ENCODE results near the gene KRT79.

Gene KRT79

DNA sequence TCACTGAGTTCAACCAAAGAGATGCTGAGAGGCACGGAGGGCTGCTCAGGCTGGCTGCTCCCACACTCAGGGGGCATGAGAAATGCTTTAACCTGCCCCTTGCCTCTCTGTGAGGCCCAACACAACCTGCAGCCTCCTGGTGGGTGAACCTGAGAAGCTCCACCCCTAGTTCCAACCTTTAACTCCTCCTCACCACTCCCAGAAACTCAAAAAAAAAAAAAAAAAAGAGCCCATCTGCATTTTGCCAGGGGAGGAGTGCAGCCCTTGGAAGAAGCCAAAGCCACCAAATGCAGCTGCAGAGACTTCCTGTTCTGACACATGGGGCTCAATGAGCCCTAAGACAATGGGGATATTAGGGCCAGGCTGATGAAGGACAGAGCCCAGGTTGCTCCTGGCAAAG lies 29.1 kb downstream of the KRT79 start:
- no peak for ATAC-seq
- TF ChIP-seq BACH2 (CRISPR knock-in tag; IDR thresholded peaks at IDR 0.05; ENCODE audit: borderline replicate concordance) (no peak), ZNF70 (CRISPR knock-in tag; IDR thresholded peaks at IDR 0.05) (no peak), ZNF565 (CRISPR knock-in tag; conservative IDR thresholded peaks at IDR 0.05; ENCODE audit: low read depth) (no peak), ZC3H10 (CRISPR knock-in tag; IDR thresholded peaks at IDR 0.05) (no peak)
- TF ChIP-seq, protein P1, sequence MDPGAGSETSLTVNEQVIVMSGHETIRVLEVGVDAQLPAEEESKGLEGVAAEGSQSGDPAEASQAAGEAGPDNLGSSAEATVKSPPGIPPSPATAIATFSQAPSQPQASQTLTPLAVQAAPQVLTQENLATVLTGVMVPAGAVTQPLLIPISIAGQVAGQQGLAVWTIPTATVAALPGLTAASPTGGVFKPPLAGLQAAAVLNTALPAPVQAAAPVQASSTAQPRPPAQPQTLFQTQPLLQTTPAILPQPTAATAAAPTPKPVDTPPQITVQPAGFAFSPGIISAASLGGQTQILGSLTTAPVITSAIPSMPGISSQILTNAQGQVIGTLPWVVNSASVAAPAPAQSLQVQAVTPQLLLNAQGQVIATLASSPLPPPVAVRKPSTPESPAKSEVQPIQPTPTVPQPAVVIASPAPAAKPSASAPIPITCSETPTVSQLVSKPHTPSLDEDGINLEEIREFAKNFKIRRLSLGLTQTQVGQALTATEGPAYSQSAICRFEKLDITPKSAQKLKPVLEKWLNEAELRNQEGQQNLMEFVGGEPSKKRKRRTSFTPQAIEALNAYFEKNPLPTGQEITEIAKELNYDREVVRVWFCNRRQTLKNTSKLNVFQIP (CRISPR knock-in tag; IDR thresholded peaks at IDR 0.05; ENCODE audit: borderline replicate concordance, low read depth): no peak

DNA sequence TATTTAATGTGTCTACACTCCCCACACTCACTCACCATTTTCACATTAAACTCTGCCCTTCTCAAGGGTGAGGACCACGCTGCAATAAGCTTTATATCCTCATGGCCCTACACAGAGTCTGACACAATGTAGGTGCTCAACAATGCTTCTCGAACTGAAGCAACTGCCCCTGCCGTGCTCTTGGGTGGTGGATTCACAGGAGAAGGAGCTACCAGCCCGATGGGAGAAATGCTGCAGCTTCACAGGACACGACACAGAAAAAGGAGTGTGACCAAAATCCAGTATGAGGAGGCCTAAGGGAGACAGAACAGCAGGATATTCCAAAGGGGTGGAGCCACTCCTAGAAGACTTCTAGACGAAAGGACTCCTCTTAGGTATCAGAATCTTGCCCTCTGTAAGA lies 31.7 kb downstream of the KRT79 start:
- no peak for ATAC-seq
- no peak for TF ChIP-seq PPARA (CRISPR knock-in tag; IDR thresholded peaks at IDR 0.05; ENCODE audit: borderline replicate concordance)
- TF ChIP-seq, protein P2, sequence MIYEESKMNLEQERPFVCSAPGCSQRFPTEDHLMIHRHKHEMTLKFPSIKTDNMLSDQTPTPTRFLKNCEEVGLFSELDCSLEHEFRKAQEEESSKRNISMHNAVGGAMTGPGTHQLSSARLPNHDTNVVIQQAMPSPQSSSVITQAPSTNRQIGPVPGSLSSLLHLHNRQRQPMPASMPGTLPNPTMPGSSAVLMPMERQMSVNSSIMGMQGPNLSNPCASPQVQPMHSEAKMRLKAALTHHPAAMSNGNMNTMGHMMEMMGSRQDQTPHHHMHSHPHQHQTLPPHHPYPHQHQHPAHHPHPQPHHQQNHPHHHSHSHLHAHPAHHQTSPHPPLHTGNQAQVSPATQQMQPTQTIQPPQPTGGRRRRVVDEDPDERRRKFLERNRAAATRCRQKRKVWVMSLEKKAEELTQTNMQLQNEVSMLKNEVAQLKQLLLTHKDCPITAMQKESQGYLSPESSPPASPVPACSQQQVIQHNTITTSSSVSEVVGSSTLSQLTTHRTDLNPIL (CRISPR knock-in tag; IDR thresholded peaks at IDR 0.05; ENCODE audit: low read depth): no peak
- TF ChIP-seq ARNTL (CRISPR knock-in tag; IDR thresholded peaks at IDR 0.05; ENCODE audit: borderline replicate concordance, low read depth): no peak
- no peak for TF ChIP-seq ZNF8 (CRISPR knock-in tag; IDR thresholded peaks at IDR 0.05)

DNA sequence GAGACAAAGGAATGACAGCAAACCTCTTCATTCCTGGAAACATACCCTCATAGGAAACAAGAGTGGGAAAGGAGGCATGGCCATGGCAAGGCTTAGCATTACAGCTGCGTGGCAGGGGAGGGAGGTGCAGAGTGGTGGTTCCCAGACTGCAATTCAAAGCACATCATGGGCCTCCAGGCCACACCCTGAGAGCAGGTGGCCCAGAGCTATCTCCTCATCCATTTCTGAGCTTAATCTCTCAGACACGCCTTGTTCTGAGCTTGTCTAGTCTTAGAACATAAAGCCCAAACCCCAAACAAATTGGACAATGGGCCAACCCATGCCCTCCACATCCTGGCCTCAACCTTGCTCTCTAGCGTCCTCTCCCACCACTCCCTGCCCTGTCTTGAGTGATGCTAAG lies 32.3 kb downstream of the KRT79 start:
- TF ChIP-seq TCF4 (CRISPR knock-in tag; IDR thresholded peaks at IDR 0.05; ENCODE audit: borderline replicate concordance): no peak
- TF ChIP-seq, protein P3, sequence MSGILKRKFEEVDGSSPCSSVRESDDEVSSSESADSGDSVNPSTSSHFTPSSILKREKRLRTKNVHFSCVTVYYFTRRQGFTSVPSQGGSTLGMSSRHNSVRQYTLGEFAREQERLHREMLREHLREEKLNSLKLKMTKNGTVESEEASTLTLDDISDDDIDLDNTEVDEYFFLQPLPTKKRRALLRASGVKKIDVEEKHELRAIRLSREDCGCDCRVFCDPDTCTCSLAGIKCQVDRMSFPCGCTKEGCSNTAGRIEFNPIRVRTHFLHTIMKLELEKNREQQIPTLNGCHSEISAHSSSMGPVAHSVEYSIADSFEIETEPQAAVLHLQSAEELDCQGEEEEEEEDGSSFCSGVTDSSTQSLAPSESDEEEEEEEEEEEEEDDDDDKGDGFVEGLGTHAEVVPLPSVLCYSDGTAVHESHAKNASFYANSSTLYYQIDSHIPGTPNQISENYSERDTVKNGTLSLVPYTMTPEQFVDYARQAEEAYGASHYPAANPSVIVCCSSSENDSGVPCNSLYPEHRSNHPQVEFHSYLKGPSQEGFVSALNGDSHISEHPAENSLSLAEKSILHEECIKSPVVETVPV (CRISPR knock-in tag; IDR thresholded peaks at IDR 0.05): no peak
- no peak for TF ChIP-seq ZNF565 (CRISPR knock-in tag; conservative IDR thresholded peaks at IDR 0.05; ENCODE audit: low read depth)
- TF ChIP-seq, protein P1 (CRISPR knock-in tag; IDR thresholded peaks at IDR 0.05; ENCODE audit: borderline replicate concordance, low read depth): no peak
- no peak for TF ChIP-seq GLIS3 (CRISPR knock-in tag; IDR thresholded peaks at IDR 0.05)
- TF ChIP-seq RARB (CRISPR knock-in tag; IDR thresholded peaks at IDR 0.05): no peak
- no peak for ATAC-seq

DNA sequence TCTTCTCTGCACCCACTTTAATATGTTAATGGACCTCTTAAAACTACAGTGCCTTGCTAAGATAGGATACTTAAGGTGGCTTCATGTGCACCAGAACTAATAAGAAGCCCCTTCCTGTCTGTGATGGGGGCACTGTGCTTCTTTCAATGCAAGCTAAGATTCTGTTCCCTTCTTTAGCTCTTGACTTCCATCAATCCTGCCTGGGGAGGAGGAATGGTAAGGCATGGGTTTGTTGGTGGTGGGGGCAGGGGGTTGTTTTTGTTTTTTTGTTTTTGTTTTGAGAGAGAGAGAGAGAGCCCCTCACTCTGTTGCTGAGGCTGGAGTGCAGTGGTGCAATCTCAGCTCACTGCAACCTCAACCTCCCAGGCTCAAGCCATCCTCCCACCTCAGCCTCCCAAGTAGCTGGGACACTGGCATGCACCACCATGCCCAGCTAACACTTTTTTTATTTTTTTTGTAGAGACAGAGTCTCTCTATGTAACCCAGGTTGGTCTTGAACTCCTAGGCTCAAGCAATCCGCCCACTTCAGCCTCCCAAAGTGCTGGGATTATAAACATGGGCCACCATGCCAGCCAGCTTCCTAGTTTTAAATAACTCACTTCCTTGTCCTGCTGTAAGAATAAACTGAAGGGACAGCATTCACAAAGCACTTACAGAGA lies 33.7 kb downstream of the KRT79 start:
- TF ChIP-seq ZFP30 (CRISPR knock-in tag; IDR thresholded peaks at IDR 0.05) (no peak), ZNF8 (CRISPR knock-in tag; IDR thresholded peaks at IDR 0.05) (no peak), OSR1 (CRISPR knock-in tag; IDR thresholded peaks at IDR 0.05) (no peak), CSDC2 (CRISPR knock-in tag; IDR thresholded peaks at IDR 0.05) (no peak), ZNF70 (CRISPR knock-in tag; IDR thresholded peaks at IDR 0.05) (no peak), ZNF565 (CRISPR knock-in tag; conservative IDR thresholded peaks at IDR 0.05; ENCODE audit: low read depth) (no peak), ISL1 (CRISPR knock-in tag; IDR thresholded peaks at IDR 0.05) (no peak), RARB (CRISPR knock-in tag; IDR thresholded peaks at IDR 0.05) (no peak), PPARA (CRISPR knock-in tag; IDR thresholded peaks at IDR 0.05; ENCODE audit: borderline replicate concordance) (no peak)
- TF ChIP-seq, protein P4, sequence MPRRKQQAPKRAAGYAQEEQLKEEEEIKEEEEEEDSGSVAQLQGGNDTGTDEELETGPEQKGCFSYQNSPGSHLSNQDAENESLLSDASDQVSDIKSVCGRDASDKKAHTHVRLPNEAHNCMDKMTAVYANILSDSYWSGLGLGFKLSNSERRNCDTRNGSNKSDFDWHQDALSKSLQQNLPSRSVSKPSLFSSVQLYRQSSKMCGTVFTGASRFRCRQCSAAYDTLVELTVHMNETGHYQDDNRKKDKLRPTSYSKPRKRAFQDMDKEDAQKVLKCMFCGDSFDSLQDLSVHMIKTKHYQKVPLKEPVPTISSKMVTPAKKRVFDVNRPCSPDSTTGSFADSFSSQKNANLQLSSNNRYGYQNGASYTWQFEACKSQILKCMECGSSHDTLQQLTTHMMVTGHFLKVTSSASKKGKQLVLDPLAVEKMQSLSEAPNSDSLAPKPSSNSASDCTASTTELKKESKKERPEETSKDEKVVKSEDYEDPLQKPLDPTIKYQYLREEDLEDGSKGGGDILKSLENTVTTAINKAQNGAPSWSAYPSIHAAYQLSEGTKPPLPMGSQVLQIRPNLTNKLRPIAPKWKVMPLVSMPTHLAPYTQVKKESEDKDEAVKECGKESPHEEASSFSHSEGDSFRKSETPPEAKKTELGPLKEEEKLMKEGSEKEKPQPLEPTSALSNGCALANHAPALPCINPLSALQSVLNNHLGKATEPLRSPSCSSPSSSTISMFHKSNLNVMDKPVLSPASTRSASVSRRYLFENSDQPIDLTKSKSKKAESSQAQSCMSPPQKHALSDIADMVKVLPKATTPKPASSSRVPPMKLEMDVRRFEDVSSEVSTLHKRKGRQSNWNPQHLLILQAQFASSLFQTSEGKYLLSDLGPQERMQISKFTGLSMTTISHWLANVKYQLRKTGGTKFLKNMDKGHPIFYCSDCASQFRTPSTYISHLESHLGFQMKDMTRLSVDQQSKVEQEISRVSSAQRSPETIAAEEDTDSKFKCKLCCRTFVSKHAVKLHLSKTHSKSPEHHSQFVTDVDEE (CRISPR knock-in tag; IDR thresholded peaks at IDR 0.05): no peak

More for the DNA sequence above, 33.7 kb downstream of the KRT79 start:
- ATAC-seq: no peak

Data from SK-N-SH treated with all-trans-retinoic acid at 6 μM for 48 hours (cell line).